ENCODE measurements around the gene PPCDC.

PPCDC gene, protein sequence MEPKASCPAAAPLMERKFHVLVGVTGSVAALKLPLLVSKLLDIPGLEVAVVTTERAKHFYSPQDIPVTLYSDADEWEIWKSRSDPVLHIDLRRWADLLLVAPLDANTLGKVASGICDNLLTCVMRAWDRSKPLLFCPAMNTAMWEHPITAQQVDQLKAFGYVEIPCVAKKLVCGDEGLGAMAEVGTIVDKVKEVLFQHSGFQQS

DNA sequence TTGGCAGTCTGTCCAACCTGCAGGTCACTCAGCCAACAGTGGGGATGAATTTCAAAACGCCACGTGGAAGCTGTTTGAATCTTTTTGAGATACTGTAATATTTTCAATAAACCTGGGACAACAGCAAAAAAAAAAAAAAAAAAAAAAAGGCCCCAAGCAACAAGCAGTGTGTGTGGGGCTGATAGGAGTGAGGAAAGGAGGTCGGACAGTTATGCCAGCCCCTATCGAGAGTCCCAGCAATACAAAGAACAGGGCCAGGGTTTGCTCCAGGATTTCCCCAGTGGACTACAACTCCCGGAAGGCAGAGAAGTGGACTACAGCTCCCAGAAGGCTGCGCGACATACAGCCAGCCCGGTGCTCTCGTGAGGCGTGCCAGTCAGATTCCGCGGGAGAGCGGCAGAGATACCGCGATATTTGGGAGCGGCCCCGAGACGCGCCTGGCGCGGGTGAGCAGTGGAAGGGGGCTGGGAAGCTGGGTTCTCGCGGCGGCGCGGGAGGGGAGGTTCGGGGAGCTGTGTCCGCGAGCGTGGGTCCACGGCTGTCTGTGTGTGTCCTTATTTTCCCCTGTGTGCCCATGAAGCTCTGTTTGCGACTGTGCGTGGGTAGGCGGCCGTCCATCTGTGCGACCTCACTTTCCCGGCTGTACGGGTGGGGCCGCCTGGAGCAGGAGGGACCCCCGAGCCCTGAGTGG lies at the start of gene PPCDC:
TSS of gene PPCDC (plus strand) at position 410 of the 691 bp plus-strand sequence. CDS start 4,729 bp downstream, outside the sequence.
- peak; percentile 98 for DNase-seq

GRCh38 chr15:74976159-74976558 lies 47.2 kb upstream of the PPCDC start:
- DNase-seq: no peak

- no peak for DNase-seq
Measured at GRCh38 chr15:74977599-74977998, 45.8 kb upstream of the PPCDC start.

DNA sequence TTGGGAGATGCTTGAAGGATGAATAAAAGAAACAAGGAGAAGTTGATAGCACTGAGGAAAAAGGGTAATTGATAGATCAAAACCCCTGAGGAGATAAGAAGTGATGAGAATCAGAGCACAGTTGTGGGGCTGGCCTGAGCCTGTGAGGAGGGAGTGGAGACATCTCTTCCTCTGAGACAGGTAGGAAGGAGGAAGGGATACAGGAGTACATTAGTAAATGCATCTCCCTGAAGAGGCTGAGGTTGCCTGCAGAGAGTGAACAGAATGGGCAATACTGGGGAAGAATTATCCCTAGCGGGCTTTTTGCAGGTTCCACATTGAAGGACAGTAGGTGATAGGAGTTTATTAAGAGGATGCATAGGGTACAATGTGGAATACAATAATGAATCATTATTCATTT lies 45.3 kb upstream of the PPCDC start:
- no peak for DNase-seq

DNA sequence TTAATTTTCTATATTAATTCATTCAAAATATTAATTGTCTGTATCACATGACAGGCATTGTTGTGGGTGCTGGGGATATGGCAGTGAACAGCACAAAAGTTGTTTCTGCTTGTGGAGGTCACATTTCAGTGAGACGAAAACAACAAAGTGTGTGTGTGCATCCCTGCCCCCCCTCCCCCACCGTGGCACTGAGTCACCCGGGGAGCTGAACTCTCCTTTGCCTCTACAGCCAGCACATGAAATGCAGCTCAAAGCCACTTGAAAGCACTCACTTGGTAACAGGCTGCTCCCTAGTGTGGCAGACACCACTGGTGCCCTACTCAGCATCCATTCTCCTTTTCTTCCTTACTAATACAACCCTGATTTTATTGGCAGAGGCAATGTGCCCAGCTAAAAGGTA lies 44.9 kb upstream of the PPCDC start:
- DNase-seq: no peak

DNA sequence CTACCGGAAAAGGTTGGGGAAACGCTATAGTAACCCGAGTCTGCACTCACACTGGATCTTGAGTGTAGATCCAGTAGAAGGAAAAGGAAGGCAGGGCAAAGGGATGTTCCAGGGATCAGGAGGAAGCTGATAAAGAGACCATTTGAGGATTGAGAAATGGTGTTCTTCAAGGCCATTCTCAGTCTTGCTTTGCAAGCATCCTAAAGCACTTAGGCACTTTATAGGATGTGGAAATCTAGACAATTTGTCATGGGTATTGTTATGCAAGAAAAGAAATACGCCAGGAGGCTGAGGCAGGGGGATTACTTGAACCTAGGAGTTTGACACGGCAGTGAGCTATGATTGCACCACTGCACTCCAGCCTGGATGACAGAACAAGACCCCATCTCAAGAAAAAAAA lies 41.2 kb upstream of the PPCDC start:
- DNase-seq: no peak

DNA sequence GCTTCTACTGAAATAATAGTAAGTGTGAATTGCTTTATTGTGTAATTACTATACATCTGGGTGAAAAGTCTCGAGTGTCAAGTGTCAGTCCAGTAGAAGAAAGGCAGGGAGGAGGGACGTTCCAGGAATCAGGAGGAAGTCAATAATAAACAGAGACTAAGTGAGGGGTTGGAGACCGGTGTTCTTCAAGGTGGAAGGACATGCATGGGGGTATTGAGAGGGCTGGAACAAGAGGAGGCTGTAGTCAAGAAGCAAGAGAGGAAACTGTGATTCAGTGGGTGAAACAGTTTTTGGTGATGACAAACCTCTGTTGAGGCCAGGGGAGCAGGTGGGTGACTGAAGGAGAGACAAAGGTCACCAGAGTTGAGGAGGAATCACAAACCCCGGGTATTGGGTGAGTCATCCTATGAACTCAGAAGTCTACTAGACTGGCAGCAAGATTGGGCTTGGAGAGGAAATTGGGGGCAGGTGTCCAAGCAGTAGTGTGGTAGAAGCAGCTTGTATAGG lies 39.6 kb upstream of the PPCDC start:
- no peak for DNase-seq

DNA sequence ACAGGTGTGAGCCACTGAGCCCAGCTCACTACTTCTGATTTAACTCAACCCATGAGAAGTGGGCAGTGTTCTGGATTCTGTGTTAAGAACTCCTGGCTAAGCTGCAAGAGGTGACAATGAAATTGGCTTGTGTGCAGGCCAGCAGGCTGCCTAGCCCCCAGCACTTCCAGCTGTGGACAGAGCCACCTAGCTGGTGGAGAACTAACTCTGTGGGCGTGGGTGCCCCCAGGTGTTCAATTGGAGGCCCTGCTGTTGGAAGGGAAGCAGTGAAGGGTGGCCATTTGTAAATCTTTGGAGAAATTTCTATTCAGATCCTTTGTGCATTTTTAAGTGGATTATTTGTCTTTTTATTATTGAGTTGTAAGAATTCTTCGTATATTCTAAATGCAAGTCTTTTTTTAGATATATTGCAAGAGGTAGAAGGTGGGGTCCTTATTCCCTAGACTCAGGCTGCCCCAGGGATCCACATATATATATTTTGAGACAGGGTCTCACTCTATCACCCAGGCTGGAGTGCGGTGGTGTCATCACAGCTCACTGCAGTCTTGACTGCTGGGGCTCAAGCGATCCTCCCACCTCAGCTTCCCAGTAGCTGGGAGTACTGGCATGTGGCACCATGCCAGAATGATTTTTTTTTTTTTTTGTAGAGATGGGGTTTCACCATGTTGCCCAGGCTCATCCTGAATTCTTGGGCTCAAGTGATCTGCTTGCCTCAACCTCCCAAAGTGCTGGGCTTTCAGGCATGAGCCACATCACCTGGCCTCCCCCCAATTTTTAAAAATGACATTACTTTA lies 35.2 kb upstream of the PPCDC start:
- peak; percentile 81 for DNase-seq

DNA sequence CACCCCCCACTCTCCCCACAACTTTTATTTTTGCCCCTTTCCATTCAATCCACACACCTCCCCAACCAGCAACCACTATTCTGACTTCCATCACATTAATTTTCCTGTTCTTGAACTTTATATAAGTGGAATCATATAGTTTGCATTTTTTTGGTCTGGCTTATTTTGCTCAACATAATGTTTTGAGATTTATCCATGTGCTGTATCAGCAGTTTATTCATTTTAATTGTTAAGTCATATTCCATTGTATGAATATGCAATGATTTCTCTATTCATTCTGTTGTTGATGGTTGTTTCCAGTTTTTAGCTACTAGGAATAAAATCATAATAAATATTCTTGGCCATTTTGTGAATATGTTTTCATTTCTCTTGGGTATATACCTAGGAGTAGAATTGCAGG lies 33.9 kb upstream of the PPCDC start:
- DNase-seq: no peak

GRCh38 chr15:74992619-74993018 lies 30.8 kb upstream of the PPCDC start:
- no peak for DNase-seq

DNA sequence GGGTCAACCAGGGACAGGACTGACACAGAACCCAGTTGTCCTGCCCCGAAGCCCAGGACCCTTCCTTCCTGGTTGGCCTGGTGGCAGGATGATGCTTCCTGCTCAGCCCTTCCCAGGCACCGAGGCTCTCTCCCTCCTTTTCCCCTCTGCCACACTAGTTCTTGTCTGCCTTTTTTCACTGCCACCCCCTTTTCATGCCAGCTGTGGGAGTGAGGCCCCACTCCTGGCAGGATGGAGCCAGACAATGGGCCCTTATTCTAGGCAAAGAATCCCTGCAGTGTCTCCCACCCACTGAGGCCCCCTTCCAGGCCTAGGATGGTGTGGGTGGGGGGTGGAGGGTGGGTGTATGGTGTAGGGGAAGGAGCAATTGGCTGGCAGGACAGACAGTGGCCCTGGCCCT lies 29.2 kb upstream of the PPCDC start:
- no peak for DNase-seq

DNA sequence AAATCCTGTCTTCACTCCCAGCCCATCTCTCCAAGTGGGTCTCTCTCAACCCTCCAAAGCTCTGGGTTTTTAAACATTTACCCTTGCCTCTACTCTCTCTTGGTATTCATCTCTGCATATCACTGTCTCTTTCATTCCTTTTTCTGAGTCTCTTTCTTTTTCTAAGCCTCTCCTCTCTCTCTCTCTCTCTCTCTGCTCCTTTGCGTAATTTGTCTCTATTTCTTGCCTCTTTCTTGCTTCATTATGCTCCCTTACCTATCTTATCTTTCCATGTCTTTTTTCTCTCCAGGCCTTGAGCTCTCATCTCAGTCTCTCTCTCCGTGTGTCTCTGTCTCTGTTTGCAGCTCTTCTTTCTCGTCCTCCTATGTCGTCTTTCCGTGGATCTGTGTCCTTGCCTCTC lies 28.7 kb upstream of the PPCDC start:
- no peak for DNase-seq

DNA sequence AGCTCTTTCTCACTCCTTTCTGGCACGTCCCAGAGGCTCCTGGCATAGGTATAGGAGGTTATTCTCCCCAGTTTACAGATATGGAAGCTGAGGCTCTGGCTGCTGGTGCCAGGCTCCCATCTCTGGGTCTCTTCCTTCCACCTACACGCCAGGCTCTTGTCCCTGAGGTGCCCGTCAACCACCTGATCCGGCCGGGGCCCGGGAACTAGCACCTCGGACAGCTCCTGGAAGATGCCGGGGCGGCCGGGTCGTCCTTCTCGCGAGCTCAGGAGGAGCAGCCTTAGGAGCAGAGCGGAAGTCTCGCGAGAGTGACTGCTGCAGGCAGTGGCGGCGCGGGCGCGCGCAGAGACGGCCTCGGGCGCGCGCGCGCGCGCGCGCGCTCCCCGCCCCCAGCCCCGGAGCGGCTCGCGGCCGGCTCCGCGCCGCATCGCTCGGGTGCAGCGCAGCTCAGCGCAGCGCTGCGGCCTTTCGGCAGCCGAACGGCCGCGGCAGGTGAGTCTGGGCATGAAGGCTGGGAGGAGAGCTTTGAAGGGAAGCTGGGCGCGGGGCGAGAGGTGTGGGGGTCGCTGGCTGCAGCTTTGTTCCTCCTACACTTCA lies 28.1 kb upstream of the PPCDC start, which contains the start of gene SCAMP5:
TSS of gene SCAMP5 (plus strand) at position 382 of the 597 bp plus-strand sequence. CDS start 16,277 bp downstream, outside the sequence.
- DNase-seq: peak; percentile 95

DNA sequence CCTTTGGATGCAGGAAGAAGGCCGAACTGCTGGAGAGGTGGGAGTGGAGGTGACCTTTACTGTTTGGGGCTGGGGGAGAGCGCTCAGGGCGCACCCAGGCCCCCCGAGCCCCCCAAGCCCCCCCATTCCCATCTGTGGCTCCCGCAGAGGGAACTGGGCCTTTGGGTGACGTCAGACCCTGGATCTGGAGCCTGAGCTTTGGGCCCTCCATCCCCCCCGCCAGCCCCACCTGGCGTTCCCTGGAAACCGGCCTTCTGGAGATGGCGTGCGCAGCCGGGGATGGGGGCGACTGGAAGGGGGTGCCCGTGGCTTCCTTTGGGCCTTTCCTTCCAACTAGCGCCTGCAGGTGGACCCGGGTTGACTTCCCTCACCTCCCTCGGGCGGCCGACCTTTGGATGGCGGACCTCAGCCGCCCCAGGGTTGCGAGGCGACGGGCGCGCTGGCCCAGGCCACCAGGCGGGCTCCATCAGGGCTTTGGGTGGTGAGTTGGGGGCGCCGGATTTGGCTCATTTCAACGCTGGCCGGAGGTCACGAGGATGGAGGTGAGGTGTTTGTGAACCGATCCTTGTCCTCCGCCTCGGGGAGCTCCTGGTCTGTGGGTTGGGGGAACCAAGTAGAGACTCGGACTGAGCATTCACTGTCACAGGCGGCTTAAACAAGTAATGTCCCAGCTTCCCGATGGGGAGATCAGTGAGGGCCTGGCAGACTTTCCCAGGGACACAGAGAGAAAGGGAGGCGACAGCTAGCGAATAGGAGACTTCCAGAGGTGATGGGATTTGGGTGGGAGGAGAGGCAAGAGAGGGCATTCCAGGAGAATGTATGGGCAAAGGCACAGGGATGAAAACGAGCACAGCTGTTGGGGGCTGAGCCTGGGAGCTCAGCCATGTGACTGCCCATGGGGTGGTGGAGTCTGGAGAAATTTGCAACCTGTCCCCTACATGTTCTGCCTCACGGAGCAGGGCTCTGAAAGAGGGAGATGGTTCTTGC lies 27.3 kb upstream of the PPCDC start:
- DNase-seq: no peak

- DNase-seq: no peak
Measured at GRCh38 chr15:74997141-74997540, 26.2 kb upstream of the PPCDC start.

DNA sequence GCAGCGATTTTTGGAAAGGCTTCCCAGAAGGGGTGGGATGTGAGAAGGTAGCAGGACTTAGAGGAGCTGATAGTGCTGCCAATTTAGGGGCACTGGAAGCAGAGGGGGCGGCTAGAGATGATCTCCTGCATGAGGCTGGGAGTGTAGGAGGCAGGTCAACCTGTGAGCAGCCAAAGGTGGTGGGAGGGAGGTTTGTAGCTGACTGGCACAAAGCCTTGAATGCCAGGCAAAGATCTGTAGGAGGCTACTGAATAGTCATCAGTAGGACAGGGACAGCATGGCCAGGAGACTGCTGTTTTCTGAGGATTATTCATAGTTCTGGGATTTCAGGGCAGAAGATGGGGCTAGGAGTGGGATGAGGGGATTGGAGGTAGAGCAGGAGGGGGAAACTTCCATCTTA lies 25.8 kb upstream of the PPCDC start:
- DNase-seq: no peak

DNA sequence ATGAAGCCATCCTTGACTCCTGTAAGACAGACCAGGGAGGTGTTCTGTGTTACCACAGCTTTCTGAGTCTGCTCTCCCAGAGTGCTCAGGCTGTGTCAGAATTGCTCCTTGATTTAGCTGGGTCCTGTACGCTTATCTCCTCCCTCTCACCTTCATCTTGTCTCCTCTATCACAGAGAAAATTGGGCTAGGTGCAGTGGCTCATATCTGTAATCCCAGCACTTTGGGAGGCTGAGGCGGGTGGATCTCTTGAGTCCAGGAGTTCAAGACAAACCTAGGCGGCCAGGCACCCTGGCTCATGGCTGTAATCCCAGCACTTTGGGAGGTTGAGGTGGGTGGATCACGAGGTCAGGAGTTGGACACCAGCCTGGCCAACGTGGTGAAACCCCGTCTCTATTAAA lies 22.1 kb upstream of the PPCDC start:
- no peak for DNase-seq

GRCh38 chr15:75002398-75002797 lies 21.0 kb upstream of the PPCDC start:
- DNase-seq: no peak

- DNase-seq: no peak
Measured at GRCh38 chr15:75007216-75007615, 16.2 kb upstream of the PPCDC start.

DNA sequence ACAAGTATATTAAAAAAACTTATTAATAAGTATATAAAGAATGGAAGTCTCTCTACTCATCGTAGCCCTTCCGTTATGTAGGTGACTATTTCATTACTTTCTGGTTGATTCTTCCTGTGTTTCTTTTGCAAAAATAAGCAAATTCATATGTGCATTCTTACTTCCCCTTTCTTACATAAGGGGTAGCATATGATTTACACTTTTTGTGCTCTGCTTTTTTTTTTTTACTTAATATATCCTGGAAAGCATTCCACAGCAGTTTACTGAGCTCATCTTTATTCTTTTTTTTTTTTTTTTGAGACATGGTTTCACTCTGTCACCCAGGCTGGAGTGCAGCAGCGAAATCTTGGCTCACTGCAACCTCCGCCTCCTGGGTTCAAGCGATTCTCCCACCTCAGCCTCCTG lies 15.2 kb upstream of the PPCDC start:
- DNase-seq: peak; percentile 67

- DNase-seq: peak; percentile 72
Measured at GRCh38 chr15:75008629-75009326, 14.6 kb upstream of the PPCDC start.

Data from OCI-M1 (cell line).